Measurements from ENCODE around the gene KRTAP10-1. TPM values are rescaled to one million over a fixed set of nuclear protein-coding genes. Genes with fewer than 3 reads are reported as not detected.
"Not testable (repeated sequence)": the region's sequence is repeated elsewhere in the genome, so short reads cannot be mapped to it uniquely, and the experiment has no call there.

The KRTAP10-1 gene
- total RNA-seq, 1 donor from 2014 or later: not detected

- no peak for DNase-seq (ENCODE audit: low read depth)
- TF ChIP-seq CTCF (IDR thresholded peaks at IDR 0.05; ENCODE audit: insufficient read depth, low read length, poor library complexity, severe bottlenecking): no peak
- Histone ChIP-seq H3K27me3 (ENCODE audit: control insufficient read depth, insufficient read depth, low read length) (no peaks in the 10 kb centered on the region), H3K4me3 (ENCODE audit: low read depth, low read length) (no peak overlapping the region), H3K36me3 (ENCODE audit: control insufficient read depth, insufficient read depth, low read length) (no peaks in the 10 kb centered on the region)
Observed at GRCh38 chr21:44576025-44576420, 36.0 kb upstream of the KRTAP10-1 start.

GRCh38 chr21:44575307-44576024 lies 35.5 kb upstream of the KRTAP10-1 start:
- no peak for TF ChIP-seq CTCF (IDR thresholded peaks at IDR 0.05; ENCODE audit: insufficient read depth, low read length, poor library complexity, severe bottlenecking)
- Histone ChIP-seq H3K4me3 (ENCODE audit: low read depth, low read length) (no peak overlapping the region), H3K36me3 (ENCODE audit: control insufficient read depth, insufficient read depth, low read length) (no peaks in the 10 kb centered on the region), H3K27me3 (ENCODE audit: control insufficient read depth, insufficient read depth, low read length) (no peaks in the 10 kb centered on the region)
- DNase-seq (ENCODE audit: low read depth): no peak

GRCh38 chr21:44574457-44575306 lies 34.7 kb upstream of the KRTAP10-1 start:
- no peaks in the 10 kb centered on the region for H3K36me3 ChIP-seq (ENCODE audit: control insufficient read depth, insufficient read depth, low read length)
- H3K4me3 ChIP-seq (ENCODE audit: low read depth, low read length): no peak overlapping the region
- TF ChIP-seq CTCF (IDR thresholded peaks at IDR 0.05; ENCODE audit: insufficient read depth, low read length, poor library complexity, severe bottlenecking): no peak
- no peak for DNase-seq (ENCODE audit: low read depth)
- H3K27me3 ChIP-seq (ENCODE audit: control insufficient read depth, insufficient read depth, low read length): no peaks in the 10 kb centered on the region

GRCh38 chr21:44573630-44574456 lies 33.8 kb upstream of the KRTAP10-1 start, which contains the start of gene KRTAP10-4:
KRTAP10-4 (plus strand) TSS chr21:44573729; CDS start chr21:44573759, 30 bp downstream.
- H3K27me3 ChIP-seq (ENCODE audit: control insufficient read depth, insufficient read depth, low read length); H3K4me3 ChIP-seq (ENCODE audit: low read depth, low read length); H3K36me3 ChIP-seq (ENCODE audit: control insufficient read depth, insufficient read depth, low read length); DNase-seq (ENCODE audit: low read depth): not testable (repeated sequence)

- DNase-seq (ENCODE audit: low read depth): no peak
- H3K36me3 ChIP-seq (ENCODE audit: control insufficient read depth, insufficient read depth, low read length): no peaks in the 10 kb centered on the region
- no peak for TF ChIP-seq CTCF (IDR thresholded peaks at IDR 0.05; ENCODE audit: insufficient read depth, low read length, poor library complexity, severe bottlenecking)
- H3K27me3 ChIP-seq (ENCODE audit: control insufficient read depth, insufficient read depth, low read length): no peaks in the 10 kb centered on the region
- H3K4me3 ChIP-seq (ENCODE audit: low read depth, low read length): no peak overlapping the region
Observed at GRCh38 chr21:44572959-44573583, 33.1 kb upstream of the KRTAP10-1 start.
